ENCODE data around the gene SHISA9.

The SHISA9 gene

DNA sequence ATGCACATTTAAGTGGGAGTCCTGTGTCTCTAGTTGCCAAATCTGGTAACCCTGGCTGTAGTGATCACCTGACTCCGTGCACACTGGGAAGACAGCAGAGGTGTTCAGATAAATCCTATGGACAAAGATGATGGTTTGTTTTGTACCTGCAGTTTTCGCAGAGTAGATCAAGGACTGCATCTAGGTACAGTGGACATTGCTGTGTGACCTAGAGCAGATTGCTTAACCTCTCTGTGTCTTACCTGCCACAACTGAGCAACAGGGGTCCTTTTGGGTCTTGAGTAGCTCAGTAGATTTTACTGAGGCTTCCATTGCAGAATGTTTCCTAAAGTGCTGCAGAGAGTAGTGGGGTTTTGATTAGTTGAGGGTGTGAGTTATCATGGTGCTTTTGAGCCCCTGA lies 160.8 kb downstream of the SHISA9 start:
- DNase-seq (ENCODE audit: low spot score) = no peak
- TF ChIP-seq, protein P1, sequence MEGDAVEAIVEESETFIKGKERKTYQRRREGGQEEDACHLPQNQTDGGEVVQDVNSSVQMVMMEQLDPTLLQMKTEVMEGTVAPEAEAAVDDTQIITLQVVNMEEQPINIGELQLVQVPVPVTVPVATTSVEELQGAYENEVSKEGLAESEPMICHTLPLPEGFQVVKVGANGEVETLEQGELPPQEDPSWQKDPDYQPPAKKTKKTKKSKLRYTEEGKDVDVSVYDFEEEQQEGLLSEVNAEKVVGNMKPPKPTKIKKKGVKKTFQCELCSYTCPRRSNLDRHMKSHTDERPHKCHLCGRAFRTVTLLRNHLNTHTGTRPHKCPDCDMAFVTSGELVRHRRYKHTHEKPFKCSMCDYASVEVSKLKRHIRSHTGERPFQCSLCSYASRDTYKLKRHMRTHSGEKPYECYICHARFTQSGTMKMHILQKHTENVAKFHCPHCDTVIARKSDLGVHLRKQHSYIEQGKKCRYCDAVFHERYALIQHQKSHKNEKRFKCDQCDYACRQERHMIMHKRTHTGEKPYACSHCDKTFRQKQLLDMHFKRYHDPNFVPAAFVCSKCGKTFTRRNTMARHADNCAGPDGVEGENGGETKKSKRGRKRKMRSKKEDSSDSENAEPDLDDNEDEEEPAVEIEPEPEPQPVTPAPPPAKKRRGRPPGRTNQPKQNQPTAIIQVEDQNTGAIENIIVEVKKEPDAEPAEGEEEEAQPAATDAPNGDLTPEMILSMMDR (IDR thresholded peaks at IDR 0.05; ENCODE audit: extremely low read depth, missing control alignments) = no peak

DNA sequence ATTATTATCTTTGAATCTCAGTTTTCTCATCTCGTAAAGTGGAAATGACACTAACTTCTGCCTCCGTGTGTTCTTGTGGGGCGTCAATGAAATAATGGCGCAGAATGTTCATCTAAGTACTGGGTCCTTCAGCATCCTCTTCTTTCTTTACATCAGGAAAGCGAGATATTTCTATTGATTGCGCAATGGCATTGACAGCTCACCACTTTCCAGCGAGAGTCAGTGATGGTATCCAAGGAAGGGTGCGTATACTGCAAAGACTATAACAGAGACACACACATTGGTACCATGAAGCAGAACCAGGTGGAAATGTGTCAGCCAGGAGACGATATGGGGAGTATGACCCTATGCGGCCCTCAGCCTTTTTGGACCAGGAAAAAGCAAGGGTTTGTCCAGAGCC lies 162.1 kb downstream of the SHISA9 start:
- TF ChIP-seq, protein P1 (IDR thresholded peaks at IDR 0.05; ENCODE audit: extremely low read depth, missing control alignments) = no peak

GRCh38 chr16:13064821-13065220 lies 163.4 kb downstream of the SHISA9 start:
- no peak for DNase-seq (ENCODE audit: low spot score)
- TF ChIP-seq, protein P1 (IDR thresholded peaks at IDR 0.05; ENCODE audit: extremely low read depth, missing control alignments) = no peak

More for the DNA sequence above, 162.1 kb downstream of the SHISA9 start:
- DNase-seq (ENCODE audit: low spot score) = no peak

DNA sequence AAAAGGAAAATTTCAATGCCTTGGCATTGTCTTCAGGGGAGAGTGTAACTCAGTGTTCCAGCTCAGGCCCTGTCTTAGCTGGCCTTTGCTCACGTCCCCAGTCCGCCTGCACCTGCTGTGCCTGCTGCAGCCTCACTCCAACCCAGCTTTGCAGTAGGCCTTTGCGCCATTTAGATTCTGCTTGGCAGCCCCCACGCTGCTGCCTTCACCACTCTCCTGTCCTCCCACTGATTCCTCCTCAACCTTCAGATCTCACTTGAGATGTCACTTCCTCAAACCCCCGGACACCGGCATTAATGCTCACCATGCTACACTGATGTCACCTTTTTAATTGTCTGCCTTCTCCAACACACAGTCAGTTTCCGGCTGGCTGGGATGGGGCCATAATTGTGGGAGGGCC lies 166.2 kb downstream of the SHISA9 start:
- DNase-seq (ENCODE audit: low spot score) = no peak
- TF ChIP-seq, protein P1 (IDR thresholded peaks at IDR 0.05; ENCODE audit: extremely low read depth, missing control alignments) = no peak

DNA sequence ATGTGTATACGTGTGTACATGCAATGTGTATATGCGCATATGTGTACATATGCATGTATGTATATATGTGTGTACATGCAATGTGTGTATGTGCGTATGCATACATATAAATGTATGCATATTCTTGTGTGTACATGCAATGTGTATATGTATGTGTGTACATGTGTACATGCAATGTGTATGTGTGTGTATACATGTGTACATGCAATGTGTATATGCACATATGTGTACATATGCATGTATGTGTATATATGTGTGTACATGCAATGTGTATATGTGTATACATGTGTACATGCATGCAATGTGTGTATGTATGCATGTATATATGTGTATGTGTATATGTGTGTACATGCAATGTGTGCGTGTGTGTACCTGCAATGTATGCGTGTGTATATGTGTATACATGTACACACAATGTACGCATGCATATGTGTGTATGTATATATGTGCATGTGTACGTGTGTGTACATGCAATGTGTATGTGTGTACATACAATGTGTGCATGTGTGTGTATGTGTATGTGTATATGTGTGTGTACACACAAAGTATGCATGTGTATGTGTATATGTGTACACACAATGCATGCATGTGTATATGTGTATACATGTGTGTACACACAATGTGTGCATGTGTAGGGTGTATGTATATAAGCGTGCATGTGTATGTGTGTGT lies 167.7 kb downstream of the SHISA9 start:
- no peak for DNase-seq (ENCODE audit: low spot score)
- TF ChIP-seq, protein P1 (IDR thresholded peaks at IDR 0.05; ENCODE audit: extremely low read depth, missing control alignments) = no peak

DNA sequence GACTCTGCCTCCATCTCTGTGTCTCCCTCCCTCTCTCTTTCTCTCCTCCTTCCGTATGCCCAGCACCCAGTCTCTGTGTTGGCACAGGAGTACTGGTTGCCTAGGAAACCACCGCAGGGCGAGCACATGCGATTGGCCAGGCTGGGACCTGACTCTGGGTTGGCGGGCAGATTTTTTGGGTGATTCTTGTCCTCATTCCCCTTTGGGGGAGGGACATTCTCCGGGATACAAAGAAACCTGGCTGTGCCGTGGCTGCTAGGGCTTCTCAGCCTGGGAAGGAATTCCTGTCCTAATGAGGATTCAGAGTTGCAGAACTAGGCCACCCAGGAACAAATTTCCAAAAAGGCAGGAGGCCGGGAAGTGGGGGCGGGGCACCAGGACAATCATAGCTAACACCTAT lies 168.9 kb downstream of the SHISA9 start:
- TF ChIP-seq, protein P1 (IDR thresholded peaks at IDR 0.05; ENCODE audit: extremely low read depth, missing control alignments) = no peak

DNA sequence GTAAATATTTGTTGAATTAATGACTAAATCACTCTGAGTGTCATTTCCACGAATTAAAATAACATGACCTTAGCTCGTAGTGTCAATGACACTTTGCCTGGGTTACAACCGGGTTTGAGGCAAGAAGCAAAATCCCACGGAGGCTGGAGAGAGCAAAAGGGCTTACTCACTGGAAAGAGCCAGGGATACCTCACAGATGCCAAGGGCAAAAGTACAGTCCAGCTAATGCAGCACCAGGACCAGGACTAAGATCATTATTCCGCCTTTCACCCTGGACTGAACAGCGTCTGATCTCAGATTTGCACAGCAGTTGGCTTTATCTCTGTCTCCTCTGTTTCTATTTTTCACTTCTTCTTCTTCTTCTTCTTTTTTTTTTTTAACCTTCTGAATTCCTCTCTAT lies 175.5 kb downstream of the SHISA9 start:
- DNase-seq (ENCODE audit: low spot score) = no peak
- TF ChIP-seq, protein P1 (IDR thresholded peaks at IDR 0.05; ENCODE audit: extremely low read depth, missing control alignments) = no peak

More for the DNA sequence above, 168.9 kb downstream of the SHISA9 start:
- no peak for DNase-seq (ENCODE audit: low spot score)

All from GM20000 (cell line).